Measurements from ENCODE around the gene MYPN.
"Not testable (repeated sequence)": the region's sequence is repeated elsewhere in the genome, so short reads cannot be mapped to it uniquely, and the experiment has no call there.

MYPN gene

DNA sequence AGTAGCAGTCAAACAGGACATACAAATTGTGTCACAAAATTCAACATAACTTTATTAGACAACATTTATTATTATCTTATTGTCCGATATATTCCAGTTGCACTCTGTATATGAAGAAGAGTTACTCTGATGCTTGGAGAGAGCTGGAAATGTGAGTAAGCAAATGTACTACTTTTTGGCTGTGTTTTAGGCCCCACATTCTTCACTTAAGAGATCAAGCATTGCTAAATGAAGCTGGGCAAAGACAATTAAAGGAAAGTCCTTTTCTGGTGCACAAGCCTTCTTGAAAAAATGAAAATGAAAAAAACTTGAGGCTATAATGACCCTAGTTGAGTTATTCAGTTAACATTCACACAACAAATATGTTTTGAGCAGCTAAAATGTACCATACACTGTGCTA lies 26.1 kb downstream of the MYPN start:
- DNase-seq (ENCODE audit: low read depth), result no peak

DNA sequence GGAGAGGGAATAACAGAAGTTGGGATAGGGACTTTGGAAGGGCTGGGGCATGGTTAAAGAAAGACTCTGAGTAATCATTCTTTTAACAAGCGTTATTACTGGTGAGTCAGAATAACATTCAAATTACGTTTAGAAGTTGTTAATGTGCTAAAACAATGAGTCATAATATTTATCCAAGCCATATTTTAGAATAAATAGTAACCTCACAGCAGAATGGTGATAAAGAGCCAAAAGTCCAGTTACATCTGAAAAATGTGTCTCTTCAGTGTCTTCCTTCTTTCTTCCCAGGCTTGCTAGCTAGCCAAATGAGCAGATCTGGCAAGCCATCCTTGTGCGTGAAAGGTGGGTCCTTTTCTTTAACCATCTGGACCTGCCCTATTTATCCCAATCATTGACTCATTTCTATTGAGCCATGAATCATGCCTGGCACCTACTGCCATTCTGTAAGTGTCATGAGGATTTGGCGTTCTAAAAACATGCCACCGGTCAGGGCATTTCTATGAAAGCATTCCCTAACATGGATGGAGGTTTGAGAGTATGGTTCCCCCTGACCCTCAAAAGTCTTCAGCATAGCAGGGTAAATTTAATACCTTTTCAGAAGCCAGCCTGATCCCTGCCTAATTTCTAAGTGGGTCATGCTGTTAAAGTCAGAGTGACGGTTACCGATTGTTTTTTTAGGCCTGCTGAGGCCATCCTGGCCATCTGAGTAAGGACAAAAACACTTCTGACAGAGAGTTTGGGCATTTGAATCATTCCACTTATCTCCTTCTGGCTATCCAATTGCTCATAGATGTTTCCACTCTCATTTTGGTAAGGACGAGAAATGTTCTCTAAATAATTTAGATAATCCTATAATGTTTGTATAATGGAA lies 26.9 kb downstream of the MYPN start:
- DNase-seq (ENCODE audit: low read depth), result no peak

GRCh38 chr10:68137171-68137570 lies 27.9 kb downstream of the MYPN start:
- DNase-seq (ENCODE audit: low read depth), result no peak

- no peak for DNase-seq (ENCODE audit: low read depth)
Observed at GRCh38 chr10:68138526-68138925, 29.2 kb downstream of the MYPN start.

GRCh38 chr10:68139448-68140272 lies 30.4 kb downstream of the MYPN start:
- no peak for DNase-seq (ENCODE audit: low read depth)

DNA sequence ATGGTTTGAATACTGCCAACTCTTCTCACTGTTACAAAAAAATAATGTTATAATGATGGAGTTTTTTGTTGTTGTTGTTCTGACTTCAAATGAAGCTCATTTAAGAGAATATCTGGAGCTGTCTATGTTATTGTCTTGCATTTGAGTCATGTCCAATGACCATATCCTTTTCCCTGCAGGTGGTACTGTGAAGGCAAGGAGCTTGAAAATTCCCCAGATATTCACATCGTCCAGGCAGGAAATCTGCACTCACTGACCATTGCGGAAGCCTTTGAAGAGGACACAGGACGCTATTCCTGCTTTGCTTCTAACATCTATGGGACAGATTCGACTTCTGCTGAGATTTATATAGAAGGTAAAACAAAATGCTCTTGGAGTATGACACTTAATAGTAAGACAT lies 33.5 kb downstream of the MYPN start:
- no peak for DNase-seq (ENCODE audit: low read depth)

DNA sequence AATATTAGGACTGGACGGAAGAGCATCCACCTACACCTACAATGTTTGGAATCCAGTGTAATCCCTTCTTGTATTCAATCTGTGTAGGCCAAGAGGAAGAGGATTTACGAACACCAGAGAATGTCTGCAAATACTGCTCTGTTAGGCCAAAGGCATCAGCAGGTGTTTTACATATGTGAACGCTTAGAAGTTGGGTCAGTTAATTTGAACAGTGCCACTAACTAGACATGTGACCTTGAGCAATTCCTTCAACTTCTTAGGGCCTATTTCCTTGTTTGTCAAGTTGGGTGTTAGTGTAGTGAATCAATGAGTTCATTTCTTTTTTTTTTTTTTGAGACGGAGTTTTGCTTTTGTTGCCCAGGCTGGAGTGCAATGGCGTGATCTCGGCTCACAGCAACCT lies 35.4 kb downstream of the MYPN start:
- DNase-seq (ENCODE audit: low read depth), result no peak

DNA sequence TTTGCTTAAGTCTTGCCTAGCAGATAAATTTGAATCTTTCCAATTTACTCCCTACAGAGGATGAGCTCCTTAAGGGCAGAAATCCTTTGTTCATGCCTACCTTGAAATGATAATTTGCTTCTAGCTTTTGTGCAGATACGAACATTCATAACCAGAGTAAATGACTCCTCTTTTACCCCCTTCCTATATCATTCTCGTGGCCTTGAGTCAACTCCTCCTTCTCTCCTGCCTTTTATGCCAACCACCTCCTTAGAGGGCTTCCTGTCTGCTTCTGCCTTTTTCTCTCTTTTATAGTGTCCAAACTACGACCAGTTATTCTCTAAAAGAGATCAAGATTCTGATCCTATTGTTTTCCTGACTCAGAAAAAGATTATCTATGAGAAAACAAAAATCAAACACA lies 36.4 kb downstream of the MYPN start:
- no peak for DNase-seq (ENCODE audit: low read depth)

DNA sequence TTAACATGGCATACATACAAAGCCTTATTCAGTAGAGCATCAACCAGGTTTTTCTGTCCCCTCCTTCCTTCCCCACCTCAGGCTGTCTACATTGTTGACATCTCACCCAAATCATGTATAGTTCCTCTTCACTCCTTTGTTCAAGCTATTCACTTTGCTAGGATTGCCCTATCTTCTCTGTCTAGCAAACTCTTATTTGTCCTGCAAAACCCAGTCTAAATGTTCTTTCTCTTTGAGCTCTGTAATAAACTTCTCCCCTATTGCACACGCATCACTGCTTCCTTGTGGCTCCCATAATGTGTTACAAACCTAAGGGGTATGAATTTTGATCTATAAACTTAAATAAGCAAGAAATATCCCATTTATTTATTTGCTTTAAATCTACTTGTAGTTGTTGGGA lies 36.8 kb downstream of the MYPN start:
- no peak for DNase-seq (ENCODE audit: low read depth)

GRCh38 chr10:68151453-68151852 lies 42.2 kb downstream of the MYPN start:
- DNase-seq (ENCODE audit: low read depth), result no peak

DNA sequence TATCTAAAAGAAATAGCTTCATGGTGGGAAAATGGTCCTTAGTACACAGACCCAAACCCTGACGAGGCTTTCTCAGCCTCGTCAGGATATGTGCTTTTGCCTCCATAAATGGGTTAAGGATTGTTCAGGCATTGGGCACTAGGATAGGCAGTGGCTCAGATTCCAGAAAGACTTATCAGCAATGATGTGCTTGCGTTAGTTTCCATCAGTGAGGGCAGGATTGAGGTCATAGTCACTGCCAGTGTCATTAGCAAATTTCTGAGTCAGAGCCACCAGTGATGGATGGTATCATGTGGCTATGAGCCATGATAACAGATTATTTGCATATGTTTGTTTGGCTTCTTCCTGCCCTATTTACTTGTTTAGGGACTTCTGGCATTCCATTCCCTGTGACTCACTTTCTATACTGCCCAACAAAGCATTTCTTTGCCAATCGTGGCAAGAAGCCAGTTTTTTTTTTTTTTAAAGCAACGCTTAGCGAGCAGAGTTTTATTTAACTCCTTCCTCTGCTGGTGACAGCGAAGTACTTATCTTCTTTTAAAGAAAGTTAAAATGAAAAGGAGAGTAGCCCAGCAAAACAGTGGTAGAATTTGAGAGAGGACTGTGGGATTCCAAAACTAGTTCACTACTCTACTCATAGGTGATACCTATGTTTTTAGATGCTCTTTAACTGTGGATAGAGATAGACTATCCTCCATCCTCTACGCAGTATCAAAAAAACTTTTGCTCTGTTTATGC lies 44.4 kb downstream of the MYPN start:
- no peak for DNase-seq (ENCODE audit: low read depth)

DNA sequence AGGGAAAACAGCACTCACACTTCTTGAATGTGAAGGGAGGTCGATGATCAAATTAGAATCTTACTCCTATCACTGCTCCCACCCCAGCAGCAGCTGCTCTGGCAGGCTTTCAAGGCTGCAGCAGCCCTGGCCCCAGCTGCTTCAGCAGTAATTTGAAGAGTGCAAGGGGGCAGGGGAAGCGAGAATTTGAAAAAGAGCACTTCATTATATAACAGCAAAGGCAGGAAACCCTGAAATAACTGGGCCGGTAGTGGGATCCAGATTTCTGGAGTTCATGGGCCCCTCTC lies 44.9 kb downstream of the MYPN start:
- DNase-seq (ENCODE audit: low read depth), result no peak

DNA sequence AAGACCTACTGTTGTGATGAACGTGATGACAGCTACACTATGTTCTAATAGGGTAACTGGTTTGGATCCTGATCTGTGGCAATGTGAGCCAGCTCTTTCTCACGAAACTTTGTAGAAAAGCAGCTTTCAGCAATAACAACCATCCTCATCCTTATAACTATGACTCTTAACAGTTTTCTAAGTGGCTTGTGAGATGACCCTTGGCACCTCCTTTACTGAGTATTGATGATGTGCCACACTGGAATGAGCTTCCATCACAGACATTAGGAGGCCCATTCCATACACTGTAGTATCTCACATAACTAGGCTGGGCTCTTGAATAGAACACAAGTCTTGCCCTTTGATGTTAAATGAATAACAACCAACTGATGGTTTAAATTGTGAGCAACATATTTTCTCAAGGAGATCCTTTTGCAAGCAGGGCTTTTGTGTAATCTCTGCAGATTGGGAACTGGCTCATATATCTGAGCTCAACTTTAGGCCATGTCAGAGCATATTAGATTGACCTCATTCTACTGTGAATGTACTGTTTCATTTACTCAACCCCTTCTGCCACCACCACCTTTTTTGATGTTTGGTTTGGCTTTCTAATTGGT lies 46.4 kb downstream of the MYPN start:
- DNase-seq (ENCODE audit: low read depth), result no peak

- DNase-seq (ENCODE audit: low read depth), result peak; percentile 30
Observed at GRCh38 chr10:68156373-68157185, 47.3 kb downstream of the MYPN start.

GRCh38 chr10:68157522-68157921 lies 48.2 kb downstream of the MYPN start:
- not testable (repeated sequence) for DNase-seq (ENCODE audit: low read depth)

DNA sequence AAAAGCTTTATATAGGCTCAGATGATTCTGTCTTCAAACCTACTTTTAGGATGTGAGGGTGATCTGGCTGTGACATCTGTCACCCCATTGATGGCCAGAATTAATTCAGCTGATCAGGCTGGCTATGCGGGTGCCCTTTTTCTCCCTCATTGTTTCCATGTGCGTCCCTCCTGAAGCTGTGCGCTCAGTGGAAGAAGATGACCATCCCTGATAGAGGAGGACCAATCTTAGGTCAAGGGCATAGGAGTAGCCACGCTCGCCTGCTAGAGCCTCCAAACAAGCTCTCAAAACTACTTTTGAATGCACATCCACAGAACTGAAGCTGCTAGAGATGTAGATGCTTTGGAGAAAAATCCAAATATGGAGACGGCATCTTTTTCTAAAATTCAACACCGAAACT lies 48.7 kb downstream of the MYPN start:
- no peak for DNase-seq (ENCODE audit: low read depth)

DNA sequence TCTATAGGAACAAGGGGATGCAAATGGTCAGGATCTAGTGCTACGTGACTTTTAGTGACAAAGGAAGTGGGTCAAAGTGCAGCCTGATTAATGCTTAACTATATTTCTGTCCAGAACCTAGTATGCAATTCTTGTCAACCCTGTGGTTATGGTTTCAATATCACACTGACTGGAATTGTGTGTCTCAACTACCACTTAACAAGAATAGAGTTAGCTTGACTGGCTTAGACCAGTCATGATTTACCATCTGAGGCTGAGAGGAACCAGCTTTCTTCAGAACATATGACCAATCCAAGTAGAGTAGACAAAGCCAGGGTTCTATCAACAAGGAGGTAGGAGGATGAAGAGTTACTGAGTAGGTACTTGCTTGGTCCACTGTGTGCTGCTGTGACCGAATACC lies 54.4 kb downstream of the MYPN start:
- DNase-seq (ENCODE audit: low read depth), result no peak

DNA sequence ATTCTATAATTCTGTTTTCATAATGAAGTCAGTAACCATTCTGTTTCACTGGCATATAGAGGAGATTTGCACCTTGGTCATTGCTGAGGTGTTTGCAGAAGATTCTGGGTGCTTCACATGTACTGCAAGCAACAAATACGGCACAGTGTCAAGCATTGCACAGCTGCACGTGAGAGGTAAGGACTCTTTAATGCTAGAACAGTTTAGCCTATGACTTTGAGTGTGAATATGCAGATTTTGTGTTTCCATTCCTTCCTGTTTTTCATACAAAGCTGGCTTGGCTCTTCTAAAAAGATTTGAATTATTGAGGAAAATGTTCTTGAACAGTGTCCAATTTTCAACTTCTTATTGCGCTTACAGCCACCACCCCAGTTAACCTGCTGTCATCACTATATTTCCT lies 56.4 kb downstream of the MYPN start:
- no peak for DNase-seq (ENCODE audit: low read depth)

GRCh38 chr10:68166871-68167585 lies 57.7 kb downstream of the MYPN start:
- DNase-seq (ENCODE audit: low read depth), result no peak

GRCh38 chr10:68167586-68168189 lies 58.4 kb downstream of the MYPN start:
- DNase-seq (ENCODE audit: low read depth), result no peak
